GM12864 (cell line): Measurements from ENCODE around the gene PAXX.

Source experiments
- DNase-seq: peaks from one replicate; pipeline ENCODE4 v3.0.0-alpha.2; 2011; ENCODE audit warnings: low read depth
- H3K4me3 ChIP-seq: 2 replicates; pipeline ENCODE4 v1.5.1; 2011; ENCODE audit warnings: mild to moderate bottlenecking, low read depth, low read length, control low read depth
- TF ChIP-seq, protein P1 (sequence below): IDR thresholded peaks from 2 replicates; pipeline ENCODE4 v1.5.1; 2011; ENCODE audit warnings: low read depth, mild to moderate bottlenecking, moderate library complexity, low read length, control low read depth, inconsistent platforms; ENCODE audit errors: missing control alignments

The PAXX gene

DNA sequence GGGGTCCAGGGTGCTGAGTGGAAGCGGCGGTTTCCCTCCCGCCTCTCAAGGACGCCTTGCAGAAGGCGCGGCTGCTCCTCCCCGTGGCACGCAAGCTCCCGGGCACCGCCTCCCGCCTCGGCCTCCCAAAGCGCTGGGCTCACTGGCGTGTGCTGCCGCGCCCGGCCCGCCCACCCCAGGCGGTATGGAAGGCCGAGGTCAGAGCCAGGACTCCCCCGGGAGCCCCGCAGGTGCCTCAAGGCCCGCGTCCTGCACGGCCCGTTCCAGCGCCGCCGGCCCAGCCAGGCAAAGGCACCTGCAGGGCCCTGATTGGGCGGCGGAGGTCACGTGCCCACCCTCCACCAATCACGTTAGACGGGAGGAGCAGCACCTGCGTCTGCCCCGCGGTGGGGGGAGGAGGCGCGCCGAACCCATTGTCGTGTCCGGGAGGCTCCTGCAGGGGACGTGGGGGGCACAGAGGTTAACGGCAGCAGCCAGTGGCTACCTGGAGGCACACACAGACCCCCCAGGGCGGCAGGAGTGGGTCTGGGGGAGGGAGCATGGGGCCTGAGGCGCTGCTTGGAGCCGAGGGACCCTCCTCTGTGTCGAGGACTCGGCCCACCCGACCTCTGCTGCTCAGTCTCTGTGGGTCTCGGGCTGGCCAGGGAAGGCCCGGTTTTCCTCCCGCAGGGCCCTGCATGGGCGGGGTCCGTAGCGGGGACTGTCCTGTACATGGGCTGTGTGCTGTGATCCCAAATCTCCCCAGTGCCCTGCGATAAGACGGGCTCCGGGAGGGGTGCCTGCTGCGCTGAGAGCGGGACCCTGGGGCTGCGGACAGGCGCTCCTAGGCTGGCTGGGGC is 42.2 kb upstream of the PAXX start:
- TF ChIP-seq, protein P1, sequence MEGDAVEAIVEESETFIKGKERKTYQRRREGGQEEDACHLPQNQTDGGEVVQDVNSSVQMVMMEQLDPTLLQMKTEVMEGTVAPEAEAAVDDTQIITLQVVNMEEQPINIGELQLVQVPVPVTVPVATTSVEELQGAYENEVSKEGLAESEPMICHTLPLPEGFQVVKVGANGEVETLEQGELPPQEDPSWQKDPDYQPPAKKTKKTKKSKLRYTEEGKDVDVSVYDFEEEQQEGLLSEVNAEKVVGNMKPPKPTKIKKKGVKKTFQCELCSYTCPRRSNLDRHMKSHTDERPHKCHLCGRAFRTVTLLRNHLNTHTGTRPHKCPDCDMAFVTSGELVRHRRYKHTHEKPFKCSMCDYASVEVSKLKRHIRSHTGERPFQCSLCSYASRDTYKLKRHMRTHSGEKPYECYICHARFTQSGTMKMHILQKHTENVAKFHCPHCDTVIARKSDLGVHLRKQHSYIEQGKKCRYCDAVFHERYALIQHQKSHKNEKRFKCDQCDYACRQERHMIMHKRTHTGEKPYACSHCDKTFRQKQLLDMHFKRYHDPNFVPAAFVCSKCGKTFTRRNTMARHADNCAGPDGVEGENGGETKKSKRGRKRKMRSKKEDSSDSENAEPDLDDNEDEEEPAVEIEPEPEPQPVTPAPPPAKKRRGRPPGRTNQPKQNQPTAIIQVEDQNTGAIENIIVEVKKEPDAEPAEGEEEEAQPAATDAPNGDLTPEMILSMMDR, result peak; percentile 36
- DNase-seq, result peak; percentile 87
- peak overlapping the region; percentile 55 for H3K4me3 ChIP-seq

DNA sequence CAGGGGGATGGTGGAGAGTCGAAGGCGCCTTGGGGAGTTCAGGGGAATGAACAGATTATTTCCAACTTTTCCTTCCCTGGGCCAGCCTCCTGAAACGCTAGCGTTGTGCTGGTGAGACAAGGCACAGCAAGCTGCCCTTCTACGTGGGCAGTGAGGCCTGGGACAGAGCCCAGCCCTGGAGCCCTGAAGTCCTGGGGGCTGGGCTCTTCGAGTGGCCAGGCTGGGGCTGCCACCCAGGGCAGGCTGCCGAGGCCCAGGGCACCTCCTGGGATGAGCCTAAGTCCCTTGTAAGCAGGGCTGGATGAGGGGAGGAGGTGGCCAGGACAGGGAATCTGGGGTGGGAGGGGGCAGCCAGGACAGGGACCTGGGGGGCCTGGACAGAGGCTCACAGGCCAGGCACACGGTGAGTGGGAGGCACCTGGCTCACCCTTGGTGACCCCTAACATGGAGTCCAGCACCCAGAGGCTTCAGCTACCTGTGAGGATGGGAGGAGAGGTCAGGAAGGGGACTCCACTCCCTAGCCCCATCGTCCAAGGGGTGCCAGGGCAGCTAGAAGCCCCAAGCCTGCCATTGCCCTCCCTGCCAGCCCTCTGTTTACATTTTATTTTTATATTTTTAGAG is 41.5 kb upstream of the PAXX start:
- TF ChIP-seq, protein P1, result no peak
- peak overlapping the region; percentile 55; the same call in 1 of the 2 replicates for H3K4me3 ChIP-seq
- no peak for DNase-seq

DNA sequence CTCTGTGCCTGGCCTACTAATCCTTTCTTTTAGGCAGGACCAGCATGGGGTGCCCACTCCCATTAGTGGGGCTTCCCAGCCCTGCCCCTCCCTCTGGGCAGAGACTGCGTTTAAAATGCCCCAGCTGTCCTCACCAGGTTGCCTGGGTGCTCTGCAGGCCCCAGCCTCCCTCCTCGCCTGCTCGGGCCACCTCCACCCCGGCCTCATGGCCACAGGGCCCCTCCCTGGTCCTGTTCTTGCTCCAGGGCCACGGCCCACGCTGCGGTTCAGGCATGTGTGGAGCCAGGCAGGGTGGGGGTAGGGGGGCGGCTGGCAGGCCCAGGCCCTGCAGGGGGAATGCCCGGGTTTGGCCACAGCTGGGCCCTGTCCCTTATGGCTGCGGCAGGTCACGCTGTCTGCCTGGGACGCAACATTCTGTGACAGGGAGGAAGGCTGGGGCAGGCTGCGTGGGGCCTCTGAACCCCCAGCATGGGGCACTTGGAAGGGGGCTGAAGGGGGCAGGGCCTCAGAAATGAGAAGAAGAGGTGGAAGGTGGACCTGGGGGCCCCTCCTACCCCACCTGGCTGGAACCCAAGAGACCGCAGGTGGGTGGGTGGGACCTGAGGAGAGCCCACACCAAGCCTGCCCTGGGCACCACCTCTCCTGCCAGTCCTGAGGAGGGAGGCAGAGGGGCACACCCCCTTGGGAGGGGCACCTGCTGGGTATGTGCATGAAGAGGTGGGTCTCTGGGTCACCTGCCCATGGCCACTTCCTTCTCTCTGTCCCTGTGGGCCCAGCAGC is 40.5 kb upstream of the PAXX start, which contains the start of gene LCN12:
Gene LCN12, plus strand, starts transcription at position 733 of the 780 bp plus-strand sequence. CDS start 55 bp downstream, outside the sequence.
- DNase-seq, result no peak
- TF ChIP-seq, protein P1, result no peak
- no peak within 1 kb of the TSS for H3K4me3 ChIP-seq

DNA sequence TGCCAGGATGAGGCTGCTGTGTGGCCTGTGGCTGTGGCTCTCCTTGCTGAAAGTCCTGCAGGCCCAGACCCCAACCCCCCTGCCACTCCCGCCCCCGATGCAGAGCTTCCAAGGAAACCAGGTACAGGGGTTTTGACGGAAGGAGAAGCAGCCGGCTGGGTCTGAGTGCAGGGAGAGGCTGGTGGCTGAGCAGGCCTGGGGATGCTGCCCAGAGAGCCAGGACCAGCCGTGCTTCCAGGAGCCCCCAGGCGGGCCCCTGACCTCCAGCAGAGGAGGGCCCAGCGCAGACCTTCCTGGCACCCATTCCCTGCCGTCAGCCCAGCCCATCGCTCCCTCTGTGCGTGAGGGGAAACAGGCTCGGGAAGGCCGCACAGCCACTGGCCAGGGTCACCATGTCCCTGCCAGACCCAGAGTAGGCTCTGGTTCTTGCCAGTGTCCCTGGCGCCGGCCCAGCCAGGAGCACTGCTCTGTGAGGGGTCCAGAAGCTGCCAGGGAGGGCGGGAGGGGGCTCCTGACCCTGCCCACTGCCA is 39.8 kb upstream of the PAXX start:
- no peak overlapping the region for H3K4me3 ChIP-seq
- DNase-seq, result no peak
- TF ChIP-seq, protein P1, result no peak

DNA sequence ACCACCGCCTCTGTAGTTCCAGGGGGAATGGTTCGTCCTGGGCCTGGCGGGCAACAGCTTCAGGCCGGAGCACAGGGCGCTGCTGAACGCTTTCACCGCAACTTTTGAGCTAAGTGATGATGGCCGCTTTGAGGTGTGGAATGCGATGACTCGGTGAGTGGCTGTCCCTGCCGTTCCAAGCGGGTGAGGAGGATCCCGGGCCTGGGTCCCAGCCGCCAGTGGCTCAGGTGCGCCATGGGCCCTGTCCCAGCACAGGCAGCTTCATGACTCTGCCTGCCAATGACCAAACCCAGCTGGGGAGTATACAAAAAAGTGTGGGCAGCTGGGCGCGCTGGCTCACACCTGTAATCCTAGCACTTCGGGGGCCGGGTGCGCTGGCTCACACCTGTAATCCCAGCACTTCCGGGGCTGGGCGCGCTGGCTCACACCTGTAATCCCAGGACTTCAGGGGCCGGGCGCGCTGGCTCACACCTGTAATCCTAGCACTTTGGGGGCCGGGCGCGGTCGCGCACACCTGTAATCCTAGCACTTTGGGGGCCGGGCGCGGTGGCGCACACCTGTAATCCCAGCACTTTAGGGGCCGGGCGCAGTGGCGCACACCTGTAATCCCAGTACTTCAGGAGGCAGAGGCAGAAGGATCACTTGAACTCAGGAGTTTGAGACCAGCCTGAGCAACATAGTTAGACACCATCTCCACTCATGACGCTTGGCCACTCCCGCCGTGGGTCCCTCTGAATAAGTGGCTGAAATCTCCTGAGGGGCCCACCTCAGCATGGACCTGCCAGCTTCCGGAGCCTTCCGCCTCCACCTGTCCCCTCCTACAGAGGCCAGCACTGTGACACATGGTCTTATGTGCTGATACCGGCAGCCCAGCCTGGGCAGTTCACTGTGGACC is 39.1 kb upstream of the PAXX start:
- H3K4me3 ChIP-seq, result no peak overlapping the region
- TF ChIP-seq, protein P1, result no peak
- DNase-seq, result no peak

DNA sequence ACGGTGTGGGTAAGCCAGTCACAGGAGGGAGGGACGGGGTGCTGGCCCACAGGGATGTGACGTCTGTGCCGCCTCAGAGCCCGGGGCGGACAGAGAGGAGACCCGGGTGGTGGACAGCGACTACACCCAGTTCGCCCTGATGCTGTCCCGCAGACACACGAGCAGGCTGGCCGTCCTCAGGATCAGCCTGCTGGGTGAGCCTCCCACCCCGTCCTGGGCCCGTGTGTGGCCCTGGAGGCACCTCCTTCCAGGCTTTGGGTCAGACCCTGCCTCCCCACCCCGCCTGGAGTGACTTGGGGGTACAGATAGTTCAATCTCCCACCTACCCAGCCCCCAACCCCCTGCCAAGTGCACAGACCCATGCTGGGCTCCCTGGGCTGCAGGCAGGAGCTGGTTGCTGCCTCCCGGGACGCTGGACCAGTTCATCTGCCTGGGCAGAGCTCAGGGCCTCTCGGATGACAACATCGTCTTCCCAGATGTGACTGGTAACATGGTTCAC is 38.4 kb upstream of the PAXX start:
- DNase-seq, result no peak
- no peak overlapping the region for H3K4me3 ChIP-seq
- TF ChIP-seq, protein P1, result no peak
